Measurements from ENCODE around the gene XRCC4.

Gene XRCC4

GRCh38 chr5:83265318-83265717, 188.0 kb downstream of the XRCC4 start (continued):
- TF ChIP-seq PATZ1 (tag by site-specific recombination; IDR thresholded peaks at IDR 0.05) (peak; percentile 25; the same call in 1 of the 2 replicates), ZNF2 (tag by site-specific recombination; IDR thresholded peaks at IDR 0.05) (0 out of 2 replicates have a peak, but pooled peaks have one; percentile 44), PRDM6 (tag by site-specific recombination; IDR thresholded peaks at IDR 0.05) (peak; percentile 98), ATF2 (tag by site-specific recombination; IDR thresholded peaks at IDR 0.05; ENCODE audit: low read depth) (peak; percentile 29; the same call in 1 of the 2 replicates), ZNF133 (tag by site-specific recombination; IDR thresholded peaks at IDR 0.05) (no peak), HIC1 (tag by site-specific recombination; IDR thresholded peaks at IDR 0.05) (no peak), ZNF223 (tag by site-specific recombination; IDR thresholded peaks at IDR 0.05) (no peak), ZNF560 (tag by site-specific recombination; IDR thresholded peaks at IDR 0.05; ENCODE audit: borderline replicate concordance) (no peak), ZNF366 (tag by site-specific recombination; conservative IDR thresholded peaks at IDR 0.05) (peak; percentile 94), ZNF580 (tag by site-specific recombination; IDR thresholded peaks at IDR 0.05) (peak; percentile 94), ZNF596 (tag by site-specific recombination; IDR thresholded peaks at IDR 0.05) (peak; percentile 84), ZNF37A (tag by site-specific recombination; IDR thresholded peaks at IDR 0.05) (peak; percentile 48; the same call in 1 of the 2 replicates), INSM2 (tag by site-specific recombination; IDR thresholded peaks at IDR 0.05) (peak; percentile 84), BCL6B (tag by site-specific recombination; IDR thresholded peaks at IDR 0.05) (peak; percentile 47; the same call in 1 of the 2 replicates), ZNF10 (tag by site-specific recombination; IDR thresholded peaks at IDR 0.05) (peak; percentile 91), ZNF530 (tag by site-specific recombination; IDR thresholded peaks at IDR 0.05; ENCODE audit: low read depth) (no peak), ZNF302 (tag by site-specific recombination; IDR thresholded peaks at IDR 0.05; ENCODE audit: low read depth) (no peak), ZNF585B (tag by site-specific recombination; IDR thresholded peaks at IDR 0.05) (no peak), ZNF629 (tag by site-specific recombination; IDR thresholded peaks at IDR 0.05) (peak; percentile 71), ZNF76 (tag by site-specific recombination; IDR thresholded peaks at IDR 0.05; ENCODE audit: borderline replicate concordance, low read depth) (peak; percentile 42; the same call in 1 of the 2 replicates), REPIN1 (tag by site-specific recombination; IDR thresholded peaks at IDR 0.05; ENCODE audit: low read depth) (no peak; the same call in 1 of the 2 replicates), ZNF214 (tag by site-specific recombination; IDR thresholded peaks at IDR 0.05; ENCODE audit: borderline replicate concordance) (peak; percentile 32; the same call in 1 of the 2 replicates), SP3 (tag by site-specific recombination; IDR thresholded peaks at IDR 0.05) (no peak), ZNF701 (tag by site-specific recombination; IDR thresholded peaks at IDR 0.05) (no peak), SCRT2 (tag by site-specific recombination; IDR thresholded peaks at IDR 0.05) (peak; percentile 36; the same call in 1 of the 2 replicates)
- TF ChIP-seq, protein P1, sequence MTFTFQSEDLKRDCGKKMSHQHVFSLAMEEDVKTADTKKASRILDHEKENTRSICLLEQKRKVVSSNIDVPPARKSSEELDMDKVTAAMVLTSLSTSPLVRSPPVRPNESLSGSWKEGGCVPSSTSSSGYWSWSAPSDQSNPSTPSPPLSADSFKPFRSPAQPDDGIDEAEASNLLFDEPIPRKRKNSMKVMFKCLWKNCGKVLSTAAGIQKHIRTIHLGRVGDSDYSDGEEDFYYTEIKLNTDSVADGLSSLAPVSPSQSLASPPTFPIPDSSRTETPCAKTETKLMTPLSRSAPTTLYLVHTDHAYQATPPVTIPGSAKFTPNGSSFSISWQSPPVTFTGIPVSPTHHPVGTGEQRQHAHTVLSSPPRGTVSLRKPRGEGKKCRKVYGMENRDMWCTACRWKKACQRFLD (tag by site-specific recombination; IDR thresholded peaks at IDR 0.05) = no peak
- TF ChIP-seq, protein P2, sequence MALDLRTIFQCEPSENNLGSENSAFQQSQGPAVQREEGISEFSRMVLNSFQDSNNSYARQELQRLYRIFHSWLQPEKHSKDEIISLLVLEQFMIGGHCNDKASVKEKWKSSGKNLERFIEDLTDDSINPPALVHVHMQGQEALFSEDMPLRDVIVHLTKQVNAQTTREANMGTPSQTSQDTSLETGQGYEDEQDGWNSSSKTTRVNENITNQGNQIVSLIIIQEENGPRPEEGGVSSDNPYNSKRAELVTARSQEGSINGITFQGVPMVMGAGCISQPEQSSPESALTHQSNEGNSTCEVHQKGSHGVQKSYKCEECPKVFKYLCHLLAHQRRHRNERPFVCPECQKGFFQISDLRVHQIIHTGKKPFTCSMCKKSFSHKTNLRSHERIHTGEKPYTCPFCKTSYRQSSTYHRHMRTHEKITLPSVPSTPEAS (tag by site-specific recombination; IDR thresholded peaks at IDR 0.05) = no peak
